ENCODE results near the gene DHRS12. TPM values are rescaled to one million over a fixed set of nuclear protein-coding genes. Genes with fewer than 3 reads are reported as not detected.

DHRS12 gene
- total RNA-seq, 1 donor from 2014 or later: 14.8 TPM

DNA sequence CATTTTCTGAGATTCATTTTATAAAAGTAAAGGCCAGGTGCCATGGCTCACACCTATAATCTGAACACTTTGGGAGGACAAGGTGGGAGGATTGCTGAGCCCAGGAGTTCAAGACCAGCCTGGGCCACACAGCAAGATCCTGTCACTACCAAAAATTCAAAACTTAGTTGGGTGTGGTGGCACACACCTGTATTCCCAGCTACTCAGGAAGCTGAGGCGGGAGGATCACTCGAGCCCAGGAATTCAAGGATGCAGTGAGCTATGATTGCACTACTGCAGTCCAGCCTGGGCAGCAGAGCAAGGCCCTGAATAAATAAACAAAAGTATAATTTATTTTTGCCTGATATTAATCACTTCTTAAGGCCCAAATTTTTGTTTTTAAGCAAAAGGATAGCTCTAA, 40.5 kb downstream of the DHRS12 start:
- no peak for DNase-seq (ENCODE audit: low spot score)

- DNase-seq (ENCODE audit: low spot score): no peak
Measured at GRCh38 chr13:51761643-51762350, 42.2 kb downstream of the DHRS12 start.

DNA sequence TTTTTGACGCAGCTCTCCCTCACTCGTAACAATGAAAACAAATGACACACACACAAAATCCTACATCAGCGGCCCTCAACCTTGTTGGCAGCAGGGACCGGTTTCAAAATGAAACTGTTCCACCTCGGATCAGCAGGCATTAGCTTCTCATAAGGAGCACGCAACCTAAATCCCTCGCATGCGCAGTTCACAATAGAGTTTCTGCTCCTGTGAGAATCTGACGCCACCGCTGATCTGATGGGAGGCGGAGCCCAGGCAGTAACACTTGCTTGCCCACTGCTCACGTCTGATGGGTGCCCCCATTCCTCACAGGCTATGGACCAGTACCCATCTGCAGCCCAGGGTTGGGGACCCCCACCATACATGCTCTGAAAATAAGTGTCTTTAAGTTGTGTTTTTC, 43.4 kb downstream of the DHRS12 start:
- DNase-seq (ENCODE audit: low spot score): no peak

DNA sequence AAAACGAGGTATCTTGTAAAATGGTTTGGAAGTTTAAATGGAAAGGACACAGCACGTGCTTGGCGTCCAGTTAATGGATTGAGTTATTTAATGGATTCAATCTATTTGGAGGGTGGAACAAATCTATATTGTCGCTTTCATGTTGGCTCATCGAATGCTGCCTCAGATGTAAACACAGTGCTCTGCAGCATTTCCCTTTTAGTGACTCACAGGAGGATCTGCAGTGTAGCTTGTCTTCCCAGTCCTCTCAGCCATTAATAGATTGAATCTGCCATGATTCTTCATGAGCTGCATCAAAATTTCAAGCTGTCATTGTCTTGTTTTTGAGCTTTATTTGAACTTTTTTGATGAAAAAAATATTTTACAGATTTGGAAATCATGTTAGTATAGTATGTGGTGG, 44.7 kb downstream of the DHRS12 start:
- DNase-seq (ENCODE audit: low spot score): no peak

- no peak for DNase-seq (ENCODE audit: low spot score)
Measured at GRCh38 chr13:51758691-51759090, 45.3 kb downstream of the DHRS12 start.

DNA sequence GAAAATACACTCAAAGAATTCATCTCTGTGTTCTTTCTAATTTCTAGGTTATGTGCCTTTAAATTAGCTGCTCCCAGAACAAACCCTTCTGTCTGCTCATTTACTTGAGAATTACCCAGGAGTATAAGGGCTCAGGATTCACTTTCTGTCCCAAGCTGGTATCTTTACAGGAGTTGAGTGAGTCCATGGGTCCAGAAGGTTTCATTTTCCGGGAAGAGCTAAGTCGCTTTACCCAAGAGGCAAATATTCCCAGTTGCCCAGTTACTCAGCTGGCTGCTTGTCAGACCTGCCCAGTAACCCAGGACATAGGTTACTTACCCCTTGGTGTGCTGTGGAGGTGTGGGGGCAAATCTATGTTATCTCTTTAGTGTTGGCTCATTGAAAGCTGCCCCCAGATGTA, 47.3 kb downstream of the DHRS12 start:
- no peak for DNase-seq (ENCODE audit: low spot score)

GRCh38 chr13:51747438-51748434, 56.2 kb downstream of the DHRS12 start:
- DNase-seq (ENCODE audit: low spot score): no peak

GRCh38 chr13:51746802-51747201, 57.2 kb downstream of the DHRS12 start:
- DNase-seq (ENCODE audit: low spot score): no peak

DNA sequence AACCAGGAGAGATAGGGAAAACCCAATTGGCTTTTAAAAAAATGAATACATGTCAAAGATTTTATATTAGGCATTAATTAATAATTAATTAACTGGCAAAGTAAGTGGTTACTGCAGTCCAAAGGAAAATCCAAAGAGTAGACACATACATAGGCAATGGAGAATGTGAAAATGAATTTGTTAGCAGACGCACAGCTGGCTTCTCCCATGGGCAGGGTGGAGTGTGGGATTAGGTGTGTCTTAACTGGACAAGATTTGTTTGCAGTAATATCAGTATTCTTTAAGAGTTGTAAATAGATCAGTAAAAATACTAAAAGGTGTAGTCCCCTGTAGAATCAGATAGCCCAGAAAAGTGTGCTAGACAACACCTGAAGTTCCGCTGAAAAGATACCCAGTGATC, 58.7 kb downstream of the DHRS12 start:
- DNase-seq (ENCODE audit: low spot score): no peak

DNA sequence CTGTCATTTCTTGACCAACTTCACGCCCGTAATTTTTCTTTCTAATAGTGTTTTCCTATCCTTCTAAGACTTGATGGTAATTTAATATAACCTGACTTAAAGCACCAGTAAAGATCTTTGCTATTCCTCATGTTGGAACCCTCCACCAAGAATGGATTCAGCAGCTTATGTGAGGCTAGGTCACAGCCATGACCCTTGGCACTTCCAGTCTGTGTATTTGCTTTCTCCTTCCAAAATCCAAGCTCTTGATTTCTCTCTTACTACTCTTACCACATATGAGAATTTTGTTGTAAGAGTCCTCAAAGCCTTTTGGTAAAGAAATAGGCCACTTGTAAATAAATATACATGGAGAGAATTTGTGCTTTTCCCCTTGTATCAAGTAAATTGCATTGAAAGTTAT, 61.4 kb downstream of the DHRS12 start:
- no peak for DNase-seq (ENCODE audit: low spot score)

DNA sequence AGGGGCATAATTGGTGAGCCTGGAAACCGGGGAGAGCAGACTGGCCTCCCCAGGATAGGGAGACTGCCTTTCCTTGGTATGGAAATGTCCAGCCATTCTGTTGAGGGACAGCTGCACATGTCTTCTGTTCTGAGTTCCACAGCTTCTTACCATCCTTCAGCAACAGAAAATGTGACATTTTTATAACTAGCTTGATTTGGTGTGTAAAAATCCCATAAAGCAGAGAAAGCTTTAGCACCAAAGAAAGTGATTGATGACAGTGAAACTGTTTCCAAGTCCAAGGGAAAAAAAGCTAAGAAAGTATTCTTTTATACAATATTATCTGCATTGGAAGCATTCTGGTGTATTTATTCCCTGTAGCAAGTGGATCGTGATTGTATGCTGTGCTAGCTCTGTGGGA, 61.9 kb downstream of the DHRS12 start:
- no peak for DNase-seq (ENCODE audit: low spot score)

DNA sequence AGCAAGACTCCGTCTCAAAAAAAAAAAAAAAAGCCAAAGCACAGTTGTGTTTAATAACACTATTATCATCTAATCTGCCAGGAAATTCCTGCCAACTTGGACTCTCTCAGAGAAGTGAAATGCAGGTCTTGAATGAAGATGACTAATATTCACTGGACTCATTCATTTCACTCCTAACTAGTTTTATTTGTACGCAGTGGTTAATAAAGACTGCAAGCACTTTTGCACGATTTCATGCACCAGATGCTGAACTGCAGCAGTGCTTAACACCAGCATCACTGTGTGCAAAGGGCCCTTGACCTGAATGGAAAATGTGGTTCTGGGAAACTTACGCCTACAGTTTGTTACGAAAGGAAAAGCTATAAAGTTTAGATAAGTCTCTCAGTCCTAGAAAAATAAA, 63.3 kb downstream of the DHRS12 start:
- DNase-seq (ENCODE audit: low spot score): no peak

GRCh38 chr13:51739027-51739764, 64.8 kb downstream of the DHRS12 start:
- DNase-seq (ENCODE audit: low spot score): no peak

DNA sequence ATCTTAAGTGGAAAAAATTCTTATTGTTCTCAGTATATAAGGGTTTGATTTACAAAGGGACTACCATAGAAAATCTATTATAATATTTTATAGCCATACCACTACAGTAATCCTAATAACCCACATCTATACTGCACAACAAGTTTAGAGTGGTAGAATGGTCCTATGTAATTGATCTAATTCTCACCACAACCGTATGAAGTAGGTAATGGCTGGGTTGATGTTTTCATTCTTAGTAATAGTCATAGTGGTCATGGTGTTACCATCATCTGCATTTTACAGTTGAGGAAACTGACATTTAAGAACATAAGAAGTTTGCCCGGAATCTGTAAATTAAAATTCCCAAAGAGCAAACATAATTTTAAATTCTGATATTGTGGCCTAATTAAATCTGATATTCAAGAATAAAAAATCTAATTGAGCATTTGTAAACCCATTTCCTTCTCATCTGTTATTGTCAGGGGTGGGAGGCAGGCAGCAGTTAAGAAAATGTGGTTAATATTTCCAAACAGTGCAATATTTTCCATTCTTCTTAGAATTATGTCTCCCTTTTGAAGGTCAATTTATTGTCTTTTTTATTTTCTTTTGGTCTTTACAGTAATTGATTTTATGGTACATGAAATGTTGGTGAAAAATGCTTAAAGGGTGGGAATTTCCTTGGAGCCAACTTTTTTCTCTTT, 65.6 kb downstream of the DHRS12 start:
- no peak for DNase-seq (ENCODE audit: low spot score)

GRCh38 chr13:51737609-51738008, 66.4 kb downstream of the DHRS12 start:
- no peak for DNase-seq (ENCODE audit: low spot score)

DNA sequence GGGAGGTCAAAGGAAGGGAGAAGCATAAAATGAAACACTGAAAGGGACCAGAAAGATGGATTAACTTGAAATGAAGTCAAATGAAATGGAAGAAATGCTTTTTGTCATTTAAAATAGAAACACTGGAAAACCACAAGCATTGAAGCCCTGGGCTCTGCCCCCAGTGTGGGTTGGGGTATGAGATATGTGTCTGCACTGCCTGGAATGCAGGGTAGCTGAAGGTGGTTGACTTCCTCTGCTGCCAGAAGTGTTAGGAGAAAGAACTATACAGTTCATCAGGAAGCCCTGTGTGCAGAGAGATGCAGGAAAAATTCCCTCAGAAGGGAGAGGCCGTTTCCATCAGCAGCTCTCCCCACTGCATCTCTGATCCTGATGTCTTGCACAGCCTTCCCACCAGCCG, 69.2 kb downstream of the DHRS12 start:
- DNase-seq (ENCODE audit: low spot score): no peak

DNA sequence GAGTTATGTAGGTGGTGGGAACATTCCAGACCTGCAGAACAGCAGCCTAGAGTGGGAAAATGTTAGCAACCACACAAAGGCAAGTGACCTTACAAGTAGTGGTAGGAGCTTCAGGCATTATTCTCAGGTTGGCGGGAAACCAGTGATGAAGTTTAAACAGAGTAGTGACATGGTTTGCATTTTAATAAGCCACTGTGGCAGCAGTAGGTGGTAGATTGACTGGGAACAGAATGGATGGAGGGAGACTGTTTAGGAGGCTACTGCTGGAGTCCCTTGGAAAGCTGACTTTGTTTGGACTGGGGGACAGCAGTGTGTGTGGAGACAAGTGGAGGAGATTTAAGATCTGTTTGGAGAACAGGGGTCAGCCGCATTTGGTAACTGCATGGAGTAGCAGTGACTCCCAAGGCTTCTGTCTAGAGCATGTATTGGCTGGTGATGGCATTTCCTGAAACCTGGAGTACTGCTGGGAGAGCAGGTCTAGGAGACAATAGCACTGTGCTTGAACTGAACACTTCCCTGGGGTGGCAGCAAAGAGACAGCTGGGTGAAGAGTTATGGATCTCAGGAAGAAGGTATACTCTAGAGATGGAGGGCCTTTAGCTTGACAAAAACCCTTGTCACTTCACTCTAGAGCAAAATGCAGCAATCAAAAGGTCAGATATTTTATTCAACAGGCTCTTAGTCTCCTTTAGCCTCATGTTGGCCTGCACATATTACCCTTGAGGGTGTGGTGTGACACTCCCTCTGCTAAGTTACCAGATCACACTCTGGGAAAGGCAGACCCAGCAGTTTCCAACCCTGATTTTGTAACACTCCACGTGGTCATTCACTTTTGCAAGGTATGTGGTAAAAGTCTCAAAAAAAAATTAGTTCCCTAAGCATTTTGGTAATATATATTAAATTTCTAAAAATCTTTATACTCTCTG, 70.3 kb downstream of the DHRS12 start:
- DNase-seq (ENCODE audit: low spot score): no peak

- no peak for DNase-seq (ENCODE audit: low spot score)
Measured at GRCh38 chr13:51731759-51732158, 72.2 kb downstream of the DHRS12 start.

DNA sequence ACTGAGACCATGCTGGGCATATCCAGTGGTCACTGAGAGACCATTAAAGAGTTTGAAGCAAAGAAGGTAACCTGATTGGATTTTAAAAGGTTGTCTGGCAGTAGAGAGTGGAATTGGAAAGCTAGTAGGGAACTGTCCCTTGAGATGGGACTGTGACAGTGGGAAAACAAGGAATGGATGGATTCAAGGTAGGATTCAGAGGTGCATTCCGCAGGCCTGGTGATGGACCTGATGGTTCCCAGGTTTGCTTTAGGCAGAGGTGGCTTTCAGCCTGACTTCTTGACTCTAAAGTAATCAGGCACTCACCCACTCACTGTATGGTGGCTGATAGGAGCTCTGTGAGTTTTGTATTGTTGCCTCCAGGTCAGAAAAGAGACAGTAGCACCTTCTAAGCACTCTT, 73.0 kb downstream of the DHRS12 start:
- no peak for DNase-seq (ENCODE audit: low spot score)

Measured in mesenteric fat pad (tissue), 1 donor.